Measurements from ENCODE around the gene PRR20D. TPM values are rescaled to one million over a fixed set of nuclear protein-coding genes. Genes with fewer than 3 reads are reported as not detected.
"Not testable (repeated sequence)": the region's sequence is repeated elsewhere in the genome, so short reads cannot be mapped to it uniquely, and the experiment has no call there.

PRR20D gene
- total and polyA plus RNA-seq, 2 of the 8 experiments (the other 6 are each of a cell fraction or from before 2014, with no cell fraction given): not detected

GRCh38 chr13:57166897-57167296 lies 6.5 kb downstream of the PRR20D start, which contains the start of gene PRR20E:
Gene PRR20E, plus strand, starts transcription at chr13:57167197. Its CDS starts 387 bp downstream, at chr13:57167584.
- H3K27me3 ChIP-seq (replicated peaks in 1 of 4; ENCODE audit: control insufficient read depth in 3 of 4, extremely low read depth in 1 of 4, insufficient read depth in 3 of 4, low read length in 3 of 4); H3K36me3 ChIP-seq (ENCODE audit: control insufficient read depth in 2 of 4, insufficient read depth in 4 of 4, low read length in 3 of 4); H4K91ac ChIP-seq (replicated peaks; ENCODE audit: insufficient read length, low read length); H4K8ac ChIP-seq (ENCODE audit: extremely low read depth, insufficient read depth, low read length); H4K20me1 ChIP-seq (replicated peaks in 1 of 2; ENCODE audit: control insufficient read depth in 1 of 2, insufficient read depth in 2 of 2, low read length in 2 of 2); H2BK15ac ChIP-seq (ENCODE audit: low read length); H3K14ac ChIP-seq (ENCODE audit: insufficient read length); H2BK120ac ChIP-seq (replicated peaks; ENCODE audit: low read depth, low read length); H2AK5ac ChIP-seq (ENCODE audit: low read depth, low read length); H3K23me2 ChIP-seq (ENCODE audit: low read depth, low read length); FAIRE-seq; H3K9ac ChIP-seq (replicated peaks in 1 of 4; ENCODE audit: extremely low read depth in 1 of 4, low read depth in 3 of 4, low read length in 3 of 4); H2AFZ ChIP-seq (ENCODE audit: low read length); H3K18ac ChIP-seq (ENCODE audit: extremely low read depth, low read length); H3K79me2 ChIP-seq (ENCODE audit: control insufficient read depth in 1 of 2, insufficient read depth in 2 of 2, low read length in 2 of 2); CTCF ChIA-PET (ENCODE audit: partially characterized antibody); H3K79me1 ChIP-seq (ENCODE audit: low read depth, low read length); H3K4ac ChIP-seq (replicated peaks; ENCODE audit: insufficient read length, low read depth, low read length); H4K5ac ChIP-seq (ENCODE audit: insufficient read length, low read depth, low read length); H2BK5ac ChIP-seq (ENCODE audit: low read depth, low read length); POLR2A ChIA-PET (ENCODE audit: partially characterized antibody); H3K56ac ChIP-seq (replicated peaks; ENCODE audit: insufficient read length, low read depth, low read length); H2BK12ac ChIP-seq (ENCODE audit: low read depth, low read length); DNase-seq (ENCODE audit: low read depth in 1 of 2, low spot score in 2 of 2); H3K4me3 ChIP-seq (ENCODE audit: extremely low read depth in 1 of 4, insufficient read depth in 2 of 4, low read depth in 3 of 4, low read length in 4 of 4); H3K4me2 ChIP-seq (ENCODE audit: insufficient read depth in 1 of 2, low read depth in 2 of 2, low read length in 2 of 2); H3K23ac ChIP-seq (ENCODE audit: insufficient read length); H3K9me3 ChIP-seq (ENCODE audit: insufficient read depth in 2 of 2, low read depth in 1 of 2, low read length in 1 of 2); H3K27ac ChIP-seq (ENCODE audit: low read depth, low read length); H3K4me1 ChIP-seq (replicated peaks in 1 of 4; ENCODE audit: control insufficient read depth in 3 of 4, insufficient read depth in 4 of 4, low read length in 3 of 4); H2BK20ac ChIP-seq (ENCODE audit: low read length): not testable (repeated sequence)
- no CpG with 5 or more reads among the region's 22 CpGs for WGBS, 2 experiments (ENCODE audit: extremely low coverage in 1 of 2, insufficient coverage in 1 of 2, insufficient read length in 1 of 2, insufficient replicate concordance in 2 of 2, low coverage in 1 of 2, low lambda C conversion rate in 2 of 2, missing lambda C conversion rate in 1 of 2)
